ENCODE results near the gene SH2D6.

SH2D6 gene

GRCh38 chr2:85393836-85394235 is 24.7 kb upstream of the SH2D6 start:
- Mint-ChIP-seq H3K9me3 (no peaks in the 10 kb centered on the region), H3K4me3 (no peak overlapping the region), H3K36me3 (ENCODE audit: low read depth) (peaks cover 4% of the 10 kb centered on the region), H3K27me3 (no peaks in the 10 kb centered on the region), H3K27ac (no peak overlapping the region), H3K4me1 (ENCODE audit: low read depth) (peaks cover 13% of the 10 kb centered on the region)

GRCh38 chr2:85394261-85394681 is 24.2 kb upstream of the SH2D6 start:
- no peak overlapping the region for H3K27ac Mint-ChIP-seq
- peaks cover 13% of the 10 kb centered on the region for H3K4me1 Mint-ChIP-seq (ENCODE audit: low read depth)
- no peaks in the 10 kb centered on the region for H3K9me3 Mint-ChIP-seq
- H3K4me3 Mint-ChIP-seq: no peak overlapping the region
- peaks cover 4% of the 10 kb centered on the region for H3K36me3 Mint-ChIP-seq (ENCODE audit: low read depth)
- no peaks in the 10 kb centered on the region for H3K27me3 Mint-ChIP-seq

GRCh38 chr2:85394976-85395375 is 23.5 kb upstream of the SH2D6 start:
- Mint-ChIP-seq H3K36me3 (ENCODE audit: low read depth) (peaks cover 4% of the 10 kb centered on the region), H3K4me1 (ENCODE audit: low read depth) (peaks cover 13% of the 10 kb centered on the region), H3K9me3 (no peaks in the 10 kb centered on the region), H3K27me3 (no peaks in the 10 kb centered on the region), H3K4me3 (no peak overlapping the region), H3K27ac (no peak overlapping the region)

GRCh38 chr2:85395912-85396475 is 22.5 kb upstream of the SH2D6 start:
- Mint-ChIP-seq H3K27me3 (no peaks in the 10 kb centered on the region), H3K4me3 (no peak overlapping the region), H3K27ac (no peak overlapping the region), H3K9me3 (no peaks in the 10 kb centered on the region), H3K36me3 (ENCODE audit: low read depth) (peaks cover 9% of the 10 kb centered on the region), H3K4me1 (ENCODE audit: low read depth) (peaks cover 13% of the 10 kb centered on the region)

- Mint-ChIP-seq H3K27ac (peak overlapping the region; percentile 55), H3K27me3 (no peaks in the 10 kb centered on the region)
Observed at GRCh38 chr2:85396531-85397470, 21.7 kb upstream of the SH2D6 start.

GRCh38 chr2:85397925-85398331 is 20.6 kb upstream of the SH2D6 start:
- Mint-ChIP-seq H3K27me3 (no peaks in the 10 kb centered on the region), H3K4me1 (ENCODE audit: low read depth) (peaks cover 8% of the 10 kb centered on the region)

More at GRCh38 chr2:85396531-85397470, 21.7 kb upstream of the SH2D6 start:
- H3K4me3 Mint-ChIP-seq: no peak overlapping the region
- H3K9me3 Mint-ChIP-seq: no peaks in the 10 kb centered on the region
- peaks cover 10% of the 10 kb centered on the region for H3K36me3 Mint-ChIP-seq (ENCODE audit: low read depth)
- H3K4me1 Mint-ChIP-seq (ENCODE audit: low read depth): peaks cover 13% of the 10 kb centered on the region

GRCh38 chr2:85398426-85399182 is 19.9 kb upstream of the SH2D6 start:
- Mint-ChIP-seq H3K27me3 (no peaks in the 10 kb centered on the region), H3K27ac (peak overlapping the region; percentile 26), H3K36me3 (ENCODE audit: low read depth) (peaks cover 19% of the 10 kb centered on the region), H3K4me1 (ENCODE audit: low read depth) (peaks cover 8% of the 10 kb centered on the region), H3K4me3 (no peak overlapping the region), H3K9me3 (no peaks in the 10 kb centered on the region)

More at GRCh38 chr2:85397925-85398331, 20.6 kb upstream of the SH2D6 start:
- Mint-ChIP-seq H3K4me3 (no peak overlapping the region), H3K36me3 (ENCODE audit: low read depth) (peaks cover 14% of the 10 kb centered on the region), H3K27ac (no peak overlapping the region), H3K9me3 (no peaks in the 10 kb centered on the region)

- H3K27ac Mint-ChIP-seq: peak overlapping the region; percentile 26
Observed at GRCh38 chr2:85399183-85399455, 19.4 kb upstream of the SH2D6 start.

GRCh38 chr2:85400023-85400422 is 18.5 kb upstream of the SH2D6 start:
- peaks cover 11% of the 10 kb centered on the region for H3K4me1 Mint-ChIP-seq (ENCODE audit: low read depth)
- no peak overlapping the region for H3K27ac Mint-ChIP-seq
- no peaks in the 10 kb centered on the region for H3K27me3 Mint-ChIP-seq
- H3K36me3 Mint-ChIP-seq (ENCODE audit: low read depth): peaks cover 28% of the 10 kb centered on the region
- H3K4me3 Mint-ChIP-seq: no peak overlapping the region
- peaks cover 4% of the 10 kb centered on the region for H3K9me3 Mint-ChIP-seq

More at GRCh38 chr2:85399183-85399455, 19.4 kb upstream of the SH2D6 start:
- Mint-ChIP-seq H3K9me3 (peaks cover 4% of the 10 kb centered on the region), H3K36me3 (ENCODE audit: low read depth) (peaks cover 24% of the 10 kb centered on the region), H3K4me3 (no peak overlapping the region), H3K27me3 (no peaks in the 10 kb centered on the region), H3K4me1 (ENCODE audit: low read depth) (peaks cover 8% of the 10 kb centered on the region)

- Mint-ChIP-seq H3K4me3 (no peak overlapping the region), H3K27ac (no peak overlapping the region), H3K36me3 (ENCODE audit: low read depth) (peaks cover 35% of the 10 kb centered on the region), H3K9me3 (peaks cover 4% of the 10 kb centered on the region), H3K4me1 (ENCODE audit: low read depth) (peaks cover 19% of the 10 kb centered on the region), H3K27me3 (no peaks in the 10 kb centered on the region)
Observed at GRCh38 chr2:85400541-85401463, 17.7 kb upstream of the SH2D6 start.

- H3K4me1 Mint-ChIP-seq (ENCODE audit: low read depth): peaks cover 24% of the 10 kb centered on the region
- H3K9me3 Mint-ChIP-seq: peaks cover 4% of the 10 kb centered on the region
- H3K36me3 Mint-ChIP-seq (ENCODE audit: low read depth): peaks cover 35% of the 10 kb centered on the region
- H3K4me3 Mint-ChIP-seq: no peak overlapping the region
- H3K27ac Mint-ChIP-seq: no peak overlapping the region
- no peaks in the 10 kb centered on the region for H3K27me3 Mint-ChIP-seq
Observed at GRCh38 chr2:85401464-85401805, 17.1 kb upstream of the SH2D6 start.

- Mint-ChIP-seq H3K4me1 (ENCODE audit: low read depth) (peaks cover 24% of the 10 kb centered on the region), H3K9me3 (peaks cover 4% of the 10 kb centered on the region), H3K4me3 (no peak overlapping the region), H3K36me3 (ENCODE audit: low read depth) (peaks cover 35% of the 10 kb centered on the region), H3K27me3 (no peaks in the 10 kb centered on the region), H3K27ac (no peak overlapping the region)
Observed at GRCh38 chr2:85401844-85402243, 16.7 kb upstream of the SH2D6 start.

GRCh38 chr2:85405201-85406059 is 13.1 kb upstream of the SH2D6 start:
- peaks cover 52% of the 10 kb centered on the region for H3K4me1 Mint-ChIP-seq (ENCODE audit: low read depth)

More at GRCh38 chr2:85405201-85406059, 13.1 kb upstream of the SH2D6 start:
- Mint-ChIP-seq H3K27ac (peak overlapping the region; percentile 91), H3K36me3 (ENCODE audit: low read depth) (peaks cover 32% of the 10 kb centered on the region), H3K4me3 (peak overlapping the region; percentile 61), H3K27me3 (no peaks in the 10 kb centered on the region), H3K9me3 (peaks cover 4% of the 10 kb centered on the region)

Data from stimulated activated naive CD8-positive, alpha-beta T cell treated with anti-CD3 and anti-CD28 coated beads, Interleukin-15, Interleukin-2, amounts not matched to agents 100 ng/mL and 50 ng/mL, for 24 hours (primary cell).